ENCODE results near the gene RPA4. TPM values are rescaled to one million over a fixed set of nuclear protein-coding genes. Genes with fewer than 3 reads are reported as not detected.
"Not testable (repeated sequence)": the region's sequence is repeated elsewhere in the genome, so short reads cannot be mapped to it uniquely, and the experiment has no call there.

RPA4 gene
- total RNA-seq (under 1 TPM; 0.14 to 0.45 (median 0.32) TPM), polyA plus RNA-seq (0.09 TPM)
- long read RNA-seq, donor 1 = 0 reads
- long read RNA-seq, donor 2 = 0 reads
- long read RNA-seq, donor 3 = 0 reads
- long read RNA-seq, donor 4 = 0 reads

- Histone ChIP-seq H3K27me3 (ENCODE audit: control insufficient read depth, insufficient read depth) (no peaks in the 10 kb centered on the region), H3K27ac (ENCODE audit: low read length) (no peak within 1 kb of the TSS), H3K4me3 (ENCODE audit: low read length) (no peak within 1 kb of the TSS), H3K9me3 (ENCODE audit: control insufficient read depth, low read length) (no peaks in the 10 kb centered on the region), H3K4me1 (ENCODE audit: control insufficient read depth, insufficient read depth, low read length) (no peaks in the 10 kb centered on the region)
- WGBS = 98% methylated on average over 10 of the region's 10 CpGs
- no peak for ATAC-seq
- DNase-seq = no peak
- intact Hi-C loops (cut with DNase I) = no loop called here
Observed at GRCh38 chrX:96883608-96884007, at the start of gene RPA4. TSS of gene RPA4 (plus strand) at chrX:96883908. CDS start at chrX:96884311, 403 bp downstream.

GRCh38 chrX:96834137-96834536 lies 49.6 kb upstream of the RPA4 start:
- 78% methylated on average over 1 of the region's 1 CpG for WGBS
- intact Hi-C loops (cut with DNase I) = loop anchor here in 1 of 4 donors (10.0 kb wide), 1 partner anchor 81 kb away; no protein-coding TSS in a partner anchor
- DNase-seq (no peak), ATAC-seq (no peak)
- no peaks in the 10 kb centered on the region for H3K27me3 ChIP-seq (ENCODE audit: control insufficient read depth, insufficient read depth)
- H3K4me3 ChIP-seq (ENCODE audit: low read length) = no peak overlapping the region
- no peaks in the 10 kb centered on the region for H3K9me3 ChIP-seq (ENCODE audit: control insufficient read depth, low read length)
- H3K4me1 ChIP-seq (ENCODE audit: control insufficient read depth, insufficient read depth, low read length) = no peaks in the 10 kb centered on the region
- no peak overlapping the region for H3K27ac ChIP-seq (ENCODE audit: low read length)

- 88% methylated on average over 5 of the region's 5 CpGs for WGBS
- intact Hi-C loops (cut with DNase I) = loop anchor here in 1 of 4 donors (10.0 kb wide), 1 partner anchor 79 kb away; no protein-coding TSS in a partner anchor
- no peak overlapping the region for H3K4me3 ChIP-seq (ENCODE audit: low read length)
- no peaks in the 10 kb centered on the region for H3K9me3 ChIP-seq (ENCODE audit: control insufficient read depth, low read length)
- no peak overlapping the region for H3K27ac ChIP-seq (ENCODE audit: low read length)
- DNase-seq (no peak), ATAC-seq (no peak)
- no peaks in the 10 kb centered on the region for H3K4me1 ChIP-seq (ENCODE audit: control insufficient read depth, insufficient read depth, low read length)
- H3K27me3 ChIP-seq (ENCODE audit: control insufficient read depth, insufficient read depth) = no peaks in the 10 kb centered on the region
Observed at GRCh38 chrX:96835660-96836289, 47.9 kb upstream of the RPA4 start.

GRCh38 chrX:96837808-96838207 lies 45.9 kb upstream of the RPA4 start:
- H3K4me1 ChIP-seq (ENCODE audit: control insufficient read depth, insufficient read depth, low read length) = no peaks in the 10 kb centered on the region

GRCh38 chrX:96838537-96838936 lies 45.2 kb upstream of the RPA4 start:
- Histone ChIP-seq H3K4me1 (ENCODE audit: control insufficient read depth, insufficient read depth, low read length) (no peaks in the 10 kb centered on the region), H3K4me3 (ENCODE audit: low read length) (no peak overlapping the region), H3K27ac (ENCODE audit: low read length) (no peak overlapping the region), H3K27me3 (ENCODE audit: control insufficient read depth, insufficient read depth) (no peaks in the 10 kb centered on the region), H3K9me3 (ENCODE audit: control insufficient read depth, low read length) (no peaks in the 10 kb centered on the region)
- ATAC-seq = no peak
- DNase-seq = no peak
- intact Hi-C loops (cut with DNase I) = loop anchor here in 1 of 4 donors (10.0 kb wide), 1 partner anchor 76 kb away; no protein-coding TSS in a partner anchor
- WGBS = 92% methylated on average over 1 of the region's 1 CpG

More at GRCh38 chrX:96837808-96838207, 45.9 kb upstream of the RPA4 start:
- Histone ChIP-seq H3K27ac (ENCODE audit: low read length) (no peak overlapping the region), H3K9me3 (ENCODE audit: control insufficient read depth, low read length) (no peaks in the 10 kb centered on the region), H3K4me3 (ENCODE audit: low read length) (no peak overlapping the region), H3K27me3 (ENCODE audit: control insufficient read depth, insufficient read depth) (no peaks in the 10 kb centered on the region)
- no peak for DNase-seq
- intact Hi-C loops (cut with DNase I) = loop anchor here in 1 of 4 donors (10.0 kb wide), 1 partner anchor 77 kb away; no protein-coding TSS in a partner anchor
- 86% methylated on average over 3 of the region's 3 CpGs for WGBS
- ATAC-seq = no peak

GRCh38 chrX:96841325-96841724 lies 42.4 kb upstream of the RPA4 start:
- Histone ChIP-seq H3K27me3 (ENCODE audit: control insufficient read depth, insufficient read depth) (no peaks in the 10 kb centered on the region), H3K9me3 (ENCODE audit: control insufficient read depth, low read length) (no peaks in the 10 kb centered on the region), H3K4me1 (ENCODE audit: control insufficient read depth, insufficient read depth, low read length) (no peaks in the 10 kb centered on the region), H3K27ac (ENCODE audit: low read length) (no peak overlapping the region), H3K4me3 (ENCODE audit: low read length) (no peak overlapping the region)
- intact Hi-C loops (cut with DNase I) = loop anchor here in 1 of 4 donors (10.0 kb wide), 1 partner anchor 457 kb away; no protein-coding TSS in a partner anchor
- no peak for ATAC-seq
- DNase-seq = no peak
- 61% methylated on average over 1 of the region's 1 CpG for WGBS

GRCh38 chrX:96841866-96842265 lies 41.8 kb upstream of the RPA4 start:
- ATAC-seq = not testable (repeated sequence)
- intact Hi-C loops (cut with DNase I) = loop anchor here in 1 of 4 donors (10.0 kb wide), 1 partner anchor 457 kb away; no protein-coding TSS in a partner anchor

GRCh38 chrX:96843566-96843965 lies 40.1 kb upstream of the RPA4 start:
- Histone ChIP-seq H3K27ac (ENCODE audit: low read length) (no peak overlapping the region), H3K9me3 (ENCODE audit: control insufficient read depth, low read length) (no peaks in the 10 kb centered on the region), H3K4me1 (ENCODE audit: control insufficient read depth, insufficient read depth, low read length) (no peaks in the 10 kb centered on the region), H3K27me3 (ENCODE audit: control insufficient read depth, insufficient read depth) (no peaks in the 10 kb centered on the region), H3K4me3 (ENCODE audit: low read length) (no peak overlapping the region)
- intact Hi-C loops (cut with DNase I) = loop anchor here in 1 of 4 donors (10.0 kb wide), 1 partner anchor 459 kb away; no protein-coding TSS in a partner anchor
- WGBS = 69% methylated on average over 5 of the region's 5 CpGs
- ATAC-seq (peak in 1 of 2 donors; percentile 51), DNase-seq (peak in 1 of 3 donors; percentile 25)

More at GRCh38 chrX:96841866-96842265, 41.8 kb upstream of the RPA4 start:
- H3K4me3 ChIP-seq (ENCODE audit: low read length); H3K27ac ChIP-seq (ENCODE audit: low read length); H3K4me1 ChIP-seq (ENCODE audit: control insufficient read depth, insufficient read depth, low read length); H3K9me3 ChIP-seq (ENCODE audit: control insufficient read depth, low read length); DNase-seq; H3K27me3 ChIP-seq (ENCODE audit: control insufficient read depth, insufficient read depth): not testable (repeated sequence)
- WGBS = 97% methylated on average over 3 of the region's 3 CpGs

GRCh38 chrX:96846841-96847240 lies 36.9 kb upstream of the RPA4 start:
- Histone ChIP-seq H3K4me1 (ENCODE audit: control insufficient read depth, insufficient read depth, low read length) (no peaks in the 10 kb centered on the region), H3K27me3 (ENCODE audit: control insufficient read depth, insufficient read depth) (no peaks in the 10 kb centered on the region), H3K27ac (ENCODE audit: low read length) (no peak overlapping the region), H3K4me3 (ENCODE audit: low read length) (no peak overlapping the region), H3K9me3 (ENCODE audit: control insufficient read depth, low read length) (no peaks in the 10 kb centered on the region)
- ATAC-seq = no peak
- DNase-seq = no peak
- intact Hi-C loops (cut with DNase I) = loop anchor here in 1 of 4 donors (10.0 kb wide), 1 partner anchor 462 kb away; no protein-coding TSS in a partner anchor
- WGBS = 98% methylated on average over 1 of the region's 1 CpG

- intact Hi-C loops (cut with DNase I); H3K4me1 ChIP-seq (ENCODE audit: control insufficient read depth, insufficient read depth, low read length); ATAC-seq; H3K27me3 ChIP-seq (ENCODE audit: control insufficient read depth, insufficient read depth); H3K4me3 ChIP-seq (ENCODE audit: low read length); H3K9me3 ChIP-seq (ENCODE audit: control insufficient read depth, low read length); H3K27ac ChIP-seq (ENCODE audit: low read length); DNase-seq: not testable (repeated sequence)
- WGBS = 96% methylated on average over 4 of the region's 4 CpGs
Observed at GRCh38 chrX:96859422-96859821, 24.3 kb upstream of the RPA4 start.

GRCh38 chrX:96861218-96861617 lies 22.5 kb upstream of the RPA4 start:
- Histone ChIP-seq H3K4me3 (ENCODE audit: low read length) (no peak overlapping the region), H3K9me3 (ENCODE audit: control insufficient read depth, low read length) (no peaks in the 10 kb centered on the region), H3K27ac (ENCODE audit: low read length) (no peak overlapping the region), H3K4me1 (ENCODE audit: control insufficient read depth, insufficient read depth, low read length) (no peaks in the 10 kb centered on the region), H3K27me3 (ENCODE audit: control insufficient read depth, insufficient read depth) (no peaks in the 10 kb centered on the region)
- intact Hi-C loops (cut with DNase I) = no loop called here
- WGBS = 88% methylated on average over 3 of the region's 3 CpGs
- ATAC-seq = no peak
- no peak for DNase-seq
